Measurements from ENCODE around the gene SMYD3. TPM values are rescaled to one million over a fixed set of nuclear protein-coding genes. Genes with fewer than 3 reads are reported as not detected.

Gene SMYD3
- polyA plus RNA-seq, 3 donors from 2014 or later = 48.4 to 57.5 (median 50.8) TPM

- peaks cover 0 to 2% (median 0%) of the 10 kb centered on the region in 6 donors for H3K9me3 Mint-ChIP-seq
- peaks cover 0 to 3% (median 2%) of the 10 kb centered on the region in 3 donors for H3K27me3 Mint-ChIP-seq (ENCODE audit: low read depth in 3 of 3)
- peaks cover 0 to 13% (median 0%) of the 10 kb centered on the region in 3 donors for H3K36me3 Mint-ChIP-seq
- H3K4me3 Mint-ChIP-seq = no peak overlapping the region
- DNase-seq = no peak
- H3K27ac Mint-ChIP-seq = peak overlapping the region in 4 of 6 donors; percentile 39 to 98 (median 79)
- H3K4me1 Mint-ChIP-seq = peaks cover 33 to 34% of the 10 kb centered on the region in 2 donors
Measured at GRCh38 chr1:246528933-246529731, 22.1 kb upstream of the SMYD3 start.

- Mint-ChIP-seq H3K27ac (peak overlapping the region; percentile 89 to 98 (median 96)), H3K36me3 (peaks cover 0 to 13% (median 0%) of the 10 kb centered on the region in 3 donors), H3K4me3 (peak overlapping the region; percentile 70 to 86 (median 79)), H3K9me3 (peaks cover 0 to 2% (median 0%) of the 10 kb centered on the region in 6 donors), H3K4me1 (peaks cover 33 to 34% of the 10 kb centered on the region in 2 donors), H3K27me3 (ENCODE audit: low read depth in 3 of 3) (peaks cover 0 to 5% (median 2%) of the 10 kb centered on the region in 3 donors)
- peak; percentile 42 to 53 (median 52) for DNase-seq
Measured at GRCh38 chr1:246527402-246528088, 20.5 kb upstream of the SMYD3 start.

- DNase-seq = peak in 1 of 3 donors; percentile 10
- Mint-ChIP-seq H3K4me3 (peak overlapping the region; percentile 70 to 86 (median 79)), H3K9me3 (peaks cover 0 to 2% (median 0%) of the 10 kb centered on the region in 6 donors), H3K27ac (peak overlapping the region; percentile 89 to 98 (median 96)), H3K36me3 (peaks cover 0 to 13% (median 0%) of the 10 kb centered on the region in 3 donors), H3K27me3 (ENCODE audit: low read depth in 3 of 3) (peaks cover 0 to 5% (median 2%) of the 10 kb centered on the region in 3 donors), H3K4me1 (peaks cover 33 to 34% of the 10 kb centered on the region in 2 donors)
Measured at GRCh38 chr1:246526915-246527314, 19.8 kb upstream of the SMYD3 start.

GRCh38 chr1:246526380-246526779 is 19.3 kb upstream of the SMYD3 start:
- Mint-ChIP-seq H3K9me3 (peaks cover 0 to 2% (median 0%) of the 10 kb centered on the region in 6 donors), H3K27me3 (ENCODE audit: low read depth in 3 of 3) (peaks cover 0 to 5% (median 2%) of the 10 kb centered on the region in 3 donors), H3K4me3 (peak overlapping the region in 4 of 5 donors; percentile 18 to 68 (median 41)), H3K4me1 (peaks cover 33 to 34% of the 10 kb centered on the region in 2 donors), H3K27ac (peak overlapping the region; percentile 57 to 89 (median 79)), H3K36me3 (peaks cover 0 to 12% (median 0%) of the 10 kb centered on the region in 3 donors)
- DNase-seq = no peak

GRCh38 chr1:246519514-246519913 is 12.4 kb upstream of the SMYD3 start:
- H3K36me3 Mint-ChIP-seq = peaks cover 0 to 3% (median 0%) of the 10 kb centered on the region in 3 donors
- no peak overlapping the region for H3K4me3 Mint-ChIP-seq
- H3K27me3 Mint-ChIP-seq (ENCODE audit: low read depth in 3 of 3) = peaks cover 0 to 3% (median 2%) of the 10 kb centered on the region in 3 donors
- H3K9me3 Mint-ChIP-seq = peaks cover 5 to 17% (median 11%) of the 10 kb centered on the region in 6 donors
- no peak overlapping the region for H3K27ac Mint-ChIP-seq
- no peak for DNase-seq
- H3K4me1 Mint-ChIP-seq = no peaks in the 10 kb centered on the region

GRCh38 chr1:246518456-246519205 is 11.6 kb upstream of the SMYD3 start:
- Mint-ChIP-seq H3K36me3 (peaks cover 0 to 3% (median 0%) of the 10 kb centered on the region in 3 donors), H3K4me3 (no peak overlapping the region), H3K4me1 (no peaks in the 10 kb centered on the region), H3K27me3 (ENCODE audit: low read depth in 3 of 3) (peaks cover 0 to 2% (median 2%) of the 10 kb centered on the region in 3 donors), H3K27ac (no peak overlapping the region), H3K9me3 (peaks cover 5 to 21% (median 15%) of the 10 kb centered on the region in 6 donors)
- DNase-seq = no peak

GRCh38 chr1:246517391-246517790 is 10.3 kb upstream of the SMYD3 start:
- Mint-ChIP-seq H3K27ac (no peak overlapping the region), H3K9me3 (peaks cover 5 to 21% (median 16%) of the 10 kb centered on the region in 6 donors), H3K36me3 (peaks cover 0 to 3% (median 0%) of the 10 kb centered on the region in 3 donors), H3K4me3 (no peak overlapping the region), H3K27me3 (ENCODE audit: low read depth in 3 of 3) (peaks cover 0 to 2% (median 1%) of the 10 kb centered on the region in 3 donors), H3K4me1 (no peaks in the 10 kb centered on the region)
- no peak for DNase-seq

- Mint-ChIP-seq H3K27me3 (ENCODE audit: low read depth in 3 of 3) (peaks cover 0 to 2% (median 1%) of the 10 kb centered on the region in 3 donors), H3K36me3 (peaks cover 0 to 3% (median 0%) of the 10 kb centered on the region in 3 donors), H3K4me1 (no peaks in the 10 kb centered on the region), H3K4me3 (no peak overlapping the region), H3K9me3 (peaks cover 5 to 21% (median 16%) of the 10 kb centered on the region in 6 donors), H3K27ac (no peak overlapping the region)
- DNase-seq = no peak
Measured at GRCh38 chr1:246516126-246516525, 9.0 kb upstream of the SMYD3 start.

GRCh38 chr1:246515390-246516005 is 8.4 kb upstream of the SMYD3 start:
- H3K36me3 Mint-ChIP-seq = peaks cover 0 to 3% (median 0%) of the 10 kb centered on the region in 3 donors
- no peak overlapping the region for H3K4me3 Mint-ChIP-seq
- H3K9me3 Mint-ChIP-seq = peaks cover 5 to 21% (median 16%) of the 10 kb centered on the region in 6 donors
- H3K27me3 Mint-ChIP-seq (ENCODE audit: low read depth in 3 of 3) = peaks cover 0 to 2% (median 1%) of the 10 kb centered on the region in 3 donors
- no peaks in the 10 kb centered on the region for H3K4me1 Mint-ChIP-seq
- H3K27ac Mint-ChIP-seq = no peak overlapping the region
- DNase-seq = no peak

- peak overlapping the region in 1 of 5 donors; percentile 25 for H3K4me3 Mint-ChIP-seq
- peaks cover 0 to 1% (median 0%) of the 10 kb centered on the region in 3 donors for H3K27me3 Mint-ChIP-seq (ENCODE audit: low read depth in 3 of 3)
- no peak overlapping the region for H3K27ac Mint-ChIP-seq
- peaks cover 5 to 21% (median 16%) of the 10 kb centered on the region in 6 donors for H3K9me3 Mint-ChIP-seq
- no peak for DNase-seq
- H3K36me3 Mint-ChIP-seq = peaks cover 0 to 3% (median 0%) of the 10 kb centered on the region in 3 donors
- H3K4me1 Mint-ChIP-seq = no peaks in the 10 kb centered on the region
Measured at GRCh38 chr1:246513619-246514343, 6.7 kb upstream of the SMYD3 start.

- peaks cover 0 to 3% (median 0%) of the 10 kb centered on the region in 3 donors for H3K36me3 Mint-ChIP-seq
- H3K27ac Mint-ChIP-seq = no peak overlapping the region
- H3K4me3 Mint-ChIP-seq = no peak overlapping the region
- peaks cover 5 to 21% (median 16%) of the 10 kb centered on the region in 6 donors for H3K9me3 Mint-ChIP-seq
- H3K27me3 Mint-ChIP-seq (ENCODE audit: low read depth in 3 of 3) = peaks cover 0 to 2% (median 0%) of the 10 kb centered on the region in 3 donors
- no peak for DNase-seq
- H3K4me1 Mint-ChIP-seq = no peaks in the 10 kb centered on the region
Measured at GRCh38 chr1:246513041-246513440, 6.0 kb upstream of the SMYD3 start.

- no peak overlapping the region for H3K27ac Mint-ChIP-seq
- peaks cover 0 to 2% (median under 1%) of the 10 kb centered on the region in 3 donors for H3K27me3 Mint-ChIP-seq (ENCODE audit: low read depth in 3 of 3)
- peaks cover 1 to 3% of the 10 kb centered on the region in 2 donors for H3K4me1 Mint-ChIP-seq
- peaks cover 4 to 20% (median 16%) of the 10 kb centered on the region in 6 donors for H3K9me3 Mint-ChIP-seq
- DNase-seq = no peak
- peaks cover 0 to 3% (median 0%) of the 10 kb centered on the region in 3 donors for H3K36me3 Mint-ChIP-seq
- no peak overlapping the region for H3K4me3 Mint-ChIP-seq
Measured at GRCh38 chr1:246512635-246513034, 5.6 kb upstream of the SMYD3 start.
